Activated CD8-positive, alpha-beta T cell treated with anti-CD3 and anti-CD28 coated beads, Interleukin-2, amount 10 ng/mL, durations not matched to agents 7 days and 5 days (primary cell): Measurements from ENCODE around the gene WASF2. TPM values are rescaled to one million over a fixed set of nuclear protein-coding genes. Genes with fewer than 3 reads are reported as not detected.
A peak's percentile ranks its signal among the peaks of the same experiment; 100 is the strongest.
"Not testable (repeated sequence)": the region's sequence is repeated elsewhere in the genome, so short reads cannot be mapped to it uniquely, and the experiment has no call there.

Experiments used
- ATAC-seq: fragments of 150-1000 bp; cut with Tn5 transposase; one replicate; pipeline ENCODE4 v1.10.0; 2021; ENCODE audit warnings: moderate library complexity
- CTCF ChIA-PET: fragments of 350-600 bp; sonication (Branson Sonifier 250); formaldehyde crosslinking; loops from one replicate; lab custom pipeline; 2021; ENCODE audit warnings: antibody characterized with exemption; lab: Charles Lee
- POLR2A ChIA-PET: fragments of 350-600 bp; sonication (Branson Sonifier 250); formaldehyde crosslinking; loops from one replicate; lab custom pipeline; 2021; ENCODE audit warnings: antibody characterized with exemption; lab: Charles Lee
- DNase-seq: peaks from one replicate; pipeline ENCODE4 v3.0.0-alpha.2; 2020
- H3K27ac Mint-ChIP-seq: one replicate; pipeline ENCODE4 v1.8.0; 2021; ENCODE audit warnings: mild to moderate bottlenecking, mixed read lengths
- H3K27me3 Mint-ChIP-seq: one replicate; pipeline ENCODE4 v1.8.0; 2021; ENCODE audit warnings: low read depth, mixed read lengths
- H3K36me3 Mint-ChIP-seq: one replicate; pipeline ENCODE4 v1.8.0; 2021; ENCODE audit warnings: low read depth, mixed read lengths
- H3K4me1 Mint-ChIP-seq: one replicate; pipeline ENCODE4 v1.8.0; 2021; ENCODE audit warnings: low read depth, mixed read lengths
- H3K4me3 Mint-ChIP-seq: one replicate; pipeline ENCODE4 v1.8.0; 2021; ENCODE audit warnings: mild to moderate bottlenecking, mixed read lengths
- H3K9me3 Mint-ChIP-seq: one replicate; pipeline ENCODE4 v1.8.0; 2022; ENCODE audit warnings: mixed read lengths; ENCODE audit not compliant: insufficient read depth
- total RNA-seq, 2 experiments: library from RNA; stranded (reverse); gene quantifications; one replicate each; pipeline ENCODE4 v1.2.3, GENCODE V29; 2021

Gene WASF2
- total RNA-seq, 2 experiments from 2014 or later: 120 to 127 TPM

GRCh38 chr1:27506703-27507102 is 16.7 kb upstream of the WASF2 start:
- CTCF ChIA-PET: interaction anchor here (1.8 to 2.5 kb wide), 2 partner anchors 16 to 104 kb away, joined by 4 to 6 read pairs; no protein-coding TSS in a partner anchor
- POLR2A ChIA-PET: no interaction called here
- no peak for ATAC-seq
- DNase-seq: no peak
- no peaks in the 10 kb centered on the region for H3K4me1 Mint-ChIP-seq
- no peaks in the 10 kb centered on the region for H3K36me3 Mint-ChIP-seq
- no peaks in the 10 kb centered on the region for H3K27me3 Mint-ChIP-seq
- no peaks in the 10 kb centered on the region for H3K9me3 Mint-ChIP-seq
- no peak overlapping the region for H3K4me3 Mint-ChIP-seq
- H3K27ac Mint-ChIP-seq: no peak overlapping the region

GRCh38 chr1:27505420-27505680 is 15.4 kb upstream of the WASF2 start:
- DNase-seq (no peak), ATAC-seq (no peak)
- no peak overlapping the region for H3K4me3 Mint-ChIP-seq
- H3K27ac Mint-ChIP-seq: no peak overlapping the region
- H3K36me3 Mint-ChIP-seq: no peaks in the 10 kb centered on the region
- ChIA-PET CTCF (interaction anchor here (0.6 kb wide), 1 partner anchor 89 kb away, joined by 3 read pairs; no protein-coding TSS in a partner anchor), POLR2A (no interaction called here)
- no peaks in the 10 kb centered on the region for H3K9me3 Mint-ChIP-seq
- no peaks in the 10 kb centered on the region for H3K4me1 Mint-ChIP-seq
- H3K27me3 Mint-ChIP-seq: no peaks in the 10 kb centered on the region

GRCh38 chr1:27504588-27505419 is 14.8 kb upstream of the WASF2 start:
- Mint-ChIP-seq H3K9me3 (no peaks in the 10 kb centered on the region), H3K36me3 (no peaks in the 10 kb centered on the region), H3K4me1 (no peaks in the 10 kb centered on the region), H3K4me3 (no peak overlapping the region), H3K27ac (no peak overlapping the region), H3K27me3 (no peaks in the 10 kb centered on the region)
- ChIA-PET CTCF (no interaction called here), POLR2A (no interaction called here)
- no peak for ATAC-seq
- no peak for DNase-seq

- no peaks in the 10 kb centered on the region for H3K27me3 Mint-ChIP-seq
- ATAC-seq (no peak), DNase-seq (no peak)
- no peaks in the 10 kb centered on the region for H3K9me3 Mint-ChIP-seq
- no peaks in the 10 kb centered on the region for H3K36me3 Mint-ChIP-seq
- H3K4me3 Mint-ChIP-seq: no peak overlapping the region
- CTCF ChIA-PET: no interaction called here
- POLR2A ChIA-PET: no interaction called here
- no peak overlapping the region for H3K27ac Mint-ChIP-seq
- no peaks in the 10 kb centered on the region for H3K4me1 Mint-ChIP-seq
These were observed 14.0 kb upstream of the WASF2 start for GRCh38 chr1:27503844-27504587.

- CTCF ChIA-PET: no interaction called here
- Mint-ChIP-seq H3K4me3 (no peak overlapping the region), H3K27me3 (no peaks in the 10 kb centered on the region), H3K36me3 (no peaks in the 10 kb centered on the region), H3K4me1 (no peaks in the 10 kb centered on the region), H3K9me3 (no peaks in the 10 kb centered on the region), H3K27ac (no peak overlapping the region)
- POLR2A ChIA-PET: no interaction called here
- ATAC-seq (no peak), DNase-seq (no peak)
These were observed 13.1 kb upstream of the WASF2 start for GRCh38 chr1:27503033-27503432.

GRCh38 chr1:27501159-27501558 is 11.2 kb upstream of the WASF2 start:
- DNase-seq, H3K9me3 Mint-ChIP-seq, H3K36me3 Mint-ChIP-seq, H3K4me3 Mint-ChIP-seq, H3K27ac Mint-ChIP-seq, H3K4me1 Mint-ChIP-seq, CTCF ChIA-PET, ATAC-seq, H3K27me3 Mint-ChIP-seq, POLR2A ChIA-PET: not testable (repeated sequence)

- CTCF ChIA-PET: no interaction called here
- no peaks in the 10 kb centered on the region for H3K9me3 Mint-ChIP-seq
- no peak for DNase-seq
- H3K4me3 Mint-ChIP-seq: no peak overlapping the region
- no peaks in the 10 kb centered on the region for H3K4me1 Mint-ChIP-seq
- no peaks in the 10 kb centered on the region for H3K27me3 Mint-ChIP-seq
- no peaks in the 10 kb centered on the region for H3K36me3 Mint-ChIP-seq
- ATAC-seq: no peak
- H3K27ac Mint-ChIP-seq: no peak overlapping the region
- POLR2A ChIA-PET: no interaction called here
These were observed 9.2 kb upstream of the WASF2 start for GRCh38 chr1:27499142-27499541.

GRCh38 chr1:27496604-27497155 is 6.7 kb upstream of the WASF2 start:
- H3K27me3 Mint-ChIP-seq: no peaks in the 10 kb centered on the region
- H3K36me3 Mint-ChIP-seq: no peaks in the 10 kb centered on the region
- H3K27ac Mint-ChIP-seq: no peak overlapping the region
- no peaks in the 10 kb centered on the region for H3K9me3 Mint-ChIP-seq
- H3K4me3 Mint-ChIP-seq: no peak overlapping the region
- POLR2A ChIA-PET: interaction anchor here (0.6 kb wide), 1 partner anchor 74 kb away, joined by 4 read pairs; no protein-coding TSS in a partner anchor
- peaks cover 6% of the 10 kb centered on the region for H3K4me1 Mint-ChIP-seq
- no peak for ATAC-seq
- DNase-seq: no peak
- CTCF ChIA-PET: interaction anchor here (0.8 to 1.5 kb wide), 3 partner anchors 20 to 93 kb away, joined by 3 read pairs; no protein-coding TSS in a partner anchor

- Mint-ChIP-seq H3K27me3 (no peaks in the 10 kb centered on the region), H3K36me3 (peaks cover 8% of the 10 kb centered on the region), H3K4me3 (no peak overlapping the region), H3K4me1 (peaks cover 27% of the 10 kb centered on the region), H3K9me3 (no peaks in the 10 kb centered on the region), H3K27ac (no peak overlapping the region)
- ChIA-PET CTCF (interaction anchor here (0.8 to 1.3 kb wide), 3 partner anchors 30 to 49 kb away, joined by 3 read pairs; no protein-coding TSS in a partner anchor), POLR2A (no interaction called here)
- ATAC-seq (no peak), DNase-seq (no peak)
These were observed 2.8 kb upstream of the WASF2 start for GRCh38 chr1:27492796-27493195.

GRCh38 chr1:27491748-27492700 is 2.1 kb upstream of the WASF2 start:
- Mint-ChIP-seq H3K27me3 (no peaks in the 10 kb centered on the region), H3K4me1 (peaks cover 28% of the 10 kb centered on the region), H3K36me3 (peaks cover 8% of the 10 kb centered on the region), H3K9me3 (no peaks in the 10 kb centered on the region), H3K4me3 (no peak overlapping the region), H3K27ac (no peak overlapping the region)
- no peak for DNase-seq
- no peak for ATAC-seq
- ChIA-PET POLR2A (interaction anchor here (4.6 kb wide), 1 partner anchor 32 kb away, joined by 51 read pairs; no protein-coding TSS in a partner anchor), CTCF (interaction anchor here (0.8 to 1.3 kb wide), 4 partner anchors 29 to 65 kb away, joined by 3 to 4 read pairs (median 3); no protein-coding TSS in a partner anchor)

GRCh38 chr1:27489501-27489972 is 430 bp downstream of the WASF2 start:
- Mint-ChIP-seq H3K4me3 (peak overlapping the region; percentile 83), H3K4me1 (peaks cover 28% of the 10 kb centered on the region), H3K9me3 (no peaks in the 10 kb centered on the region), H3K27me3 (no peaks in the 10 kb centered on the region), H3K36me3 (peaks cover 8% of the 10 kb centered on the region), H3K27ac (peak overlapping the region; percentile 86)
- ATAC-seq (peak; percentile 5), DNase-seq (peak; percentile 45)
- ChIA-PET CTCF (interaction anchor here (0.6 to 3.5 kb wide), 14 partner anchors 25 to 132 kb away, joined by 3 to 19 read pairs (median 4); no protein-coding TSS in a partner anchor), POLR2A (interaction anchor here (0.9 to 4.6 kb wide), 11 partner anchors 9 to 139 kb away, joined by 3 to 51 read pairs (median 5); partner anchors contain the start of gene AHDC1)
